DMS153 (cell line): ENCODE data around the gene FGF22.

ENCODE experiments used
- DNase-seq: peaks from one replicate; lab custom pipeline; 2025; lab: John Stamatoyannopoulos, UW

FGF22 gene

GRCh38 chr19:679418-680286 lies 40.0 kb downstream of the FGF22 start:
- DNase-seq: no peak

- DNase-seq: peak; percentile 86
Observed at GRCh38 chr19:680287-681028, 40.8 kb downstream of the FGF22 start.

GRCh38 chr19:681029-682019 lies 41.6 kb downstream of the FGF22 start:
- peak; percentile 71 for DNase-seq

GRCh38 chr19:682678-683320 lies 43.1 kb downstream of the FGF22 start:
- DNase-seq: no peak

GRCh38 chr19:685454-685931 lies 45.8 kb downstream of the FGF22 start:
- no peak for DNase-seq

- DNase-seq: no peak
Observed at GRCh38 chr19:686589-687297, 47.1 kb downstream of the FGF22 start.

GRCh38 chr19:687569-688166 lies 48.0 kb downstream of the FGF22 start:
- DNase-seq: no peak

GRCh38 chr19:688214-688613 lies 48.5 kb downstream of the FGF22 start:
- DNase-seq: no peak

GRCh38 chr19:688992-689391 lies 49.3 kb downstream of the FGF22 start:
- no peak for DNase-seq

GRCh38 chr19:690203-690602 lies 50.5 kb downstream of the FGF22 start:
- no peak for DNase-seq
